Natural killer cell (primary cell): Measurements from ENCODE around the gene STK38L. TPM values are rescaled to one million over a fixed set of nuclear protein-coding genes. Genes with fewer than 3 reads are reported as not detected.

Experiments
- ATAC-seq, 3 donors: fragments of 150-1000 bp in 2 of 3; fragments of 200-7000 bp in 1 of 3; cut with Tn5 transposase; 1 replicate in 1 of 3; 2 replicates in 2 of 3; pipeline ENCODE4 v1.10.0; 2021; ENCODE audit warnings: mild to moderate bottlenecking in 2 of 3, moderate library complexity in 2 of 3
- DNase-seq, 2 donors: peaks; one replicate each; pipeline versions ENCODE4 v3.0.0 to v3.0.0-alpha.2; 2013 to 2021; ENCODE audit warnings: mixed read lengths in 1 of 2
- H3K27ac ChIP-seq: one replicate; pipeline ENCODE4 v1.5.1; 2013; ENCODE audit warnings: mild to moderate bottlenecking, low read length
- H3K27me3 ChIP-seq: one replicate; pipeline ENCODE4 v1.6.1; 2013; ENCODE audit warnings: low read length; ENCODE audit not compliant: control insufficient read depth, insufficient read depth
- H3K36me3 ChIP-seq: one replicate; pipeline ENCODE4 v1.6.1; 2013; ENCODE audit warnings: low read length; ENCODE audit not compliant: control insufficient read depth, insufficient read depth
- H3K4me1 ChIP-seq: one replicate; pipeline ENCODE4 v1.6.1; 2013; ENCODE audit warnings: low read length; ENCODE audit not compliant: control insufficient read depth, insufficient read depth
- H3K4me3 ChIP-seq: one replicate; pipeline ENCODE4 v1.5.1; 2013; ENCODE audit warnings: low read length
- H3K9me3 ChIP-seq: one replicate; pipeline ENCODE4 v1.6.1; 2013; ENCODE audit warnings: low read length; ENCODE audit not compliant: control insufficient read depth, insufficient read depth
- H3K27ac Mint-ChIP-seq, 2 donors: one replicate each; pipeline ENCODE4 v1.8.0; 2022; ENCODE audit warnings: mild to moderate bottlenecking in 2 of 2, mixed read lengths in 2 of 2, moderate library complexity in 1 of 2
- H3K27me3 Mint-ChIP-seq, 2 donors: one replicate each; pipeline ENCODE4 v1.8.0; 2022; ENCODE audit warnings: low read depth in 2 of 2, mixed read lengths in 2 of 2
- H3K36me3 Mint-ChIP-seq: one replicate; pipeline ENCODE4 v1.8.0; 2022; ENCODE audit warnings: mixed read lengths
- H3K4me1 Mint-ChIP-seq, 2 donors: one replicate each; pipeline ENCODE4 v1.8.0; 2022; ENCODE audit warnings: mixed read lengths in 2 of 2
- H3K4me3 Mint-ChIP-seq: one replicate; pipeline ENCODE4 v1.8.0; 2022; ENCODE audit warnings: mild to moderate bottlenecking, moderate library complexity, mixed read lengths
- H3K9me3 Mint-ChIP-seq, 2 donors: one replicate each; pipeline ENCODE4 v1.8.0; 2022; ENCODE audit warnings: mixed read lengths in 2 of 2
- WGBS: methylation state at CpG from one replicate; pipeline ENCODE4 v1.1.7; 2013; ENCODE audit warnings: missing lambda C conversion rate; ENCODE audit not compliant: insufficient coverage; 5-methylcytosine and 5-hydroxymethylcytosine counted together
- intact Hi-C: fragments of 100-400 bp; cut with micrococcal nuclease; formaldehyde crosslinking; loops from one replicate; pipeline ENCODE4 v1.14.2; 2022
- total RNA-seq, 4 donors: library from RNA; stranded (reverse); fragments of 120-200 nt in 1 of 4; gene quantifications; one replicate each; pipeline versions ENCODE4 v1.2.3 to v1.2.4, GENCODE V29; 2013 to 2022
- TF ChIP-seq, protein P1 (sequence below): fragments of 200-600 bp; IDR thresholded peaks from one replicate; pipeline ENCODE4 v1.8.0; 2022; ENCODE audit warnings: antibody characterized with exemption

STK38L gene
- total RNA-seq, 3 donors from 2014 or later (not counting 1 experiment from before 2014, with no cell fraction given): 14.0 to 17.0 (median 15.0) TPM

- WGBS: 71% methylated on average over 4 of the region's 6 CpGs
- Histone ChIP-seq H3K27me3 (peaks cover 19% of the 10 kb centered on the region), H3K27ac (no peak overlapping the region), H3K9me3 (no peaks in the 10 kb centered on the region), H3K36me3 (no peaks in the 10 kb centered on the region), H3K4me3 (no peak overlapping the region), H3K4me1 (peaks cover 12% of the 10 kb centered on the region)
- Mint-ChIP-seq H3K27ac (no peak overlapping the region), H3K4me3 (no peak overlapping the region), H3K27me3 (peaks cover 45 to 58% of the 10 kb centered on the region in 2 donors), H3K36me3 (no peaks in the 10 kb centered on the region), H3K4me1 (peaks cover 14 to 16% of the 10 kb centered on the region in 2 donors), H3K9me3 (no peaks in the 10 kb centered on the region)
- intact Hi-C loops: no loop called here
- DNase-seq (no peak), ATAC-seq (no peak)
- TF ChIP-seq, protein P1, sequence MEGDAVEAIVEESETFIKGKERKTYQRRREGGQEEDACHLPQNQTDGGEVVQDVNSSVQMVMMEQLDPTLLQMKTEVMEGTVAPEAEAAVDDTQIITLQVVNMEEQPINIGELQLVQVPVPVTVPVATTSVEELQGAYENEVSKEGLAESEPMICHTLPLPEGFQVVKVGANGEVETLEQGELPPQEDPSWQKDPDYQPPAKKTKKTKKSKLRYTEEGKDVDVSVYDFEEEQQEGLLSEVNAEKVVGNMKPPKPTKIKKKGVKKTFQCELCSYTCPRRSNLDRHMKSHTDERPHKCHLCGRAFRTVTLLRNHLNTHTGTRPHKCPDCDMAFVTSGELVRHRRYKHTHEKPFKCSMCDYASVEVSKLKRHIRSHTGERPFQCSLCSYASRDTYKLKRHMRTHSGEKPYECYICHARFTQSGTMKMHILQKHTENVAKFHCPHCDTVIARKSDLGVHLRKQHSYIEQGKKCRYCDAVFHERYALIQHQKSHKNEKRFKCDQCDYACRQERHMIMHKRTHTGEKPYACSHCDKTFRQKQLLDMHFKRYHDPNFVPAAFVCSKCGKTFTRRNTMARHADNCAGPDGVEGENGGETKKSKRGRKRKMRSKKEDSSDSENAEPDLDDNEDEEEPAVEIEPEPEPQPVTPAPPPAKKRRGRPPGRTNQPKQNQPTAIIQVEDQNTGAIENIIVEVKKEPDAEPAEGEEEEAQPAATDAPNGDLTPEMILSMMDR: no peak
Measured at GRCh38 chr12:27334721-27335082, 90.6 kb downstream of the STK38L start.

- Mint-ChIP-seq H3K27me3 (peaks cover 39 to 58% of the 10 kb centered on the region in 2 donors), H3K27ac (no peak overlapping the region), H3K36me3 (no peaks in the 10 kb centered on the region), H3K4me1 (peaks cover 14 to 16% of the 10 kb centered on the region in 2 donors), H3K9me3 (no peaks in the 10 kb centered on the region), H3K4me3 (no peak overlapping the region)
- intact Hi-C loops: no loop called here
- ATAC-seq (no peak), DNase-seq (no peak)
- H3K36me3 ChIP-seq: no peaks in the 10 kb centered on the region
- H3K4me1 ChIP-seq: peaks cover 12% of the 10 kb centered on the region
- TF ChIP-seq, protein P1: no peak
- H3K4me3 ChIP-seq: no peak overlapping the region
- no peak overlapping the region for H3K27ac ChIP-seq
- no peaks in the 10 kb centered on the region for H3K9me3 ChIP-seq
- 81% methylated on average over 5 of the region's 5 CpGs for WGBS
- peaks cover 16% of the 10 kb centered on the region for H3K27me3 ChIP-seq
Measured at GRCh38 chr12:27335364-27336281, 91.5 kb downstream of the STK38L start.

GRCh38 chr12:27336282-27336653, 92.2 kb downstream of the STK38L start:
- ATAC-seq (no peak), DNase-seq (no peak)
- Histone ChIP-seq H3K27me3 (peaks cover 16% of the 10 kb centered on the region), H3K4me1 (peaks cover 12% of the 10 kb centered on the region), H3K27ac (no peak overlapping the region), H3K9me3 (no peaks in the 10 kb centered on the region), H3K4me3 (no peak overlapping the region), H3K36me3 (no peaks in the 10 kb centered on the region)
- Mint-ChIP-seq H3K27me3 (peaks cover 40 to 58% of the 10 kb centered on the region in 2 donors), H3K4me3 (no peak overlapping the region), H3K27ac (no peak overlapping the region), H3K9me3 (no peaks in the 10 kb centered on the region), H3K4me1 (peaks cover 14 to 16% of the 10 kb centered on the region in 2 donors), H3K36me3 (no peaks in the 10 kb centered on the region)
- TF ChIP-seq, protein P1: no peak
- WGBS: 100% methylated on average over 1 of the region's 2 CpGs
- intact Hi-C loops: no loop called here
